GM19324 (cell line): ENCODE data around the gene LENG1.
A peak's percentile ranks its signal among the peaks of the same experiment; 100 is the strongest.
"Not testable (repeated sequence)": the region's sequence is repeated elsewhere in the genome, so short reads cannot be mapped to it uniquely, and the experiment has no call there.

ENCODE experiments used
- ATAC-seq: cut with Tn5 transposase; IDR thresholded peaks from one replicate; pipeline ENCODE4 v1.9.1; 2021; ENCODE audit warnings: mild to moderate bottlenecking, moderate library complexity; ENCODE audit not compliant: unreplicated experiment, low FRiP score

Gene LENG1

DNA sequence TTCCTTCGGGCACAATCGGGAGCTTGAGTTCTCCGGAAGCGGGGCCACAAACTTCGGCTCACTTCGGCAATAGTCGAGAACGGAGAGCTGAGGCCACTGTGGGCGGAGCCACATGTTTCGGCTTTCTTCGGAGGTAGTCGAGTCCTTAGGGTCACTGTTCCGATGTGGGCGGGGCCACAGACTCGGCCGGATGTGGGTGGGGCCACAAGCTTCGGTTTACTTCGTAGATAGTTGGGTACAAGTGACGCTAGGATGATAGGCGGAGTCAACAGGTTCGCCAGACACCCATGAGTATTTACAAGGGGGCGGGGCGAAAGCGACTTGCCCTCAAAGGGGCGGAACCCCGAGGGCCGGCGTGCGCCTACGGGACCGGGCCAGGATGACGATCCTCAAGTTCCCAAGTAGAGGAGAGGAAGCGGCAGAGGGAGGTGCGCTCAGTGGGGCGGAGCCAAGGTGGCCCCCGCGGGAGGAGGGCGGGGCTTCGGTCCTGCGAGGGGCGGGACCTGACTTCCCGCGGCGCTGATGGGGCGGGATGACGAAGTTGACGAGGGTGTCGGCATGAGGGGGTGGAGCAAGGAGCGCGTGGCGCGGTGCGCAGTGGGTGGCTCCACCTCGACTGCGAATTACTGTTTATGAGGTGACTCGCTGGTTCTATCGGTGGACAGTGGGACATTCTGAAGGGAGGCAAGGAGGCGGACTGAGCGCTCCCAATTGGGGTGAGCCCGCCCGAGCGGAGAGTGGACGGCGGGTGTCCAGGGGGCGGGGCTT, 30.4 kb upstream of the LENG1 start:
- peak; percentile 52 for ATAC-seq

DNA sequence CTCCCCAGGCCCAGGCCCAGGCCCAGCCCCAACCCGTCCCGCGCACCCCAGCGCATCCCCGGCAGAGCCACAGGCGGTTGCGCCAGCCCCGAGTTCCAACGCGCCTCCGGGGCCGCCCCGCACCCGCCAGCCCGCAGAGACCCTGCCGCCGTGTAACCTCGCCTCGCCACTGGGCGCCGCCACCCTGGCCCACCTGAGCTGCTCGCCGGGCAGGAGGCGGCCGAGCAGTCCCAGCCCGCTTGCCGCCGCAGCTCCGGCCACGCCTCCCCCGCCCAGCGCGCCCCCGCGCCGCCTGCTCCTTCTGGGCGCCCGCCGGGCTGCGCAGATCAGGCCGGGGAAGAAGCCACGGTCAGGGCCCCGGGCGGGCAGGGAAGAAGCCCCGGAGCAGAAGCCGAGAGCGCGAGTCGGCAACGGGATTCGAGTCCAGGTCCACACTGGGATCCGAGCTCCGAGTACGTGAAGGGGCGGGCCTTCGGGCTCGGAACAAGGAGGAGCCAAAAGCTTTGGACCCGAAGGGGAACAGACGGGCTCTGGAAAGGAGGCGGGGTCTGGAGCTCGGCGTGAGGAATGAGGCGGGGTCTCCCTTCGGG, 29.7 kb upstream of the LENG1 start, which contains the start of gene MBOAT7:
Gene MBOAT7 (minus strand): TSS at position 436 of the 590 bp plus-strand sequence. CDS start 1,072 bp downstream, outside the sequence.
- ATAC-seq = peak; percentile 19

DNA sequence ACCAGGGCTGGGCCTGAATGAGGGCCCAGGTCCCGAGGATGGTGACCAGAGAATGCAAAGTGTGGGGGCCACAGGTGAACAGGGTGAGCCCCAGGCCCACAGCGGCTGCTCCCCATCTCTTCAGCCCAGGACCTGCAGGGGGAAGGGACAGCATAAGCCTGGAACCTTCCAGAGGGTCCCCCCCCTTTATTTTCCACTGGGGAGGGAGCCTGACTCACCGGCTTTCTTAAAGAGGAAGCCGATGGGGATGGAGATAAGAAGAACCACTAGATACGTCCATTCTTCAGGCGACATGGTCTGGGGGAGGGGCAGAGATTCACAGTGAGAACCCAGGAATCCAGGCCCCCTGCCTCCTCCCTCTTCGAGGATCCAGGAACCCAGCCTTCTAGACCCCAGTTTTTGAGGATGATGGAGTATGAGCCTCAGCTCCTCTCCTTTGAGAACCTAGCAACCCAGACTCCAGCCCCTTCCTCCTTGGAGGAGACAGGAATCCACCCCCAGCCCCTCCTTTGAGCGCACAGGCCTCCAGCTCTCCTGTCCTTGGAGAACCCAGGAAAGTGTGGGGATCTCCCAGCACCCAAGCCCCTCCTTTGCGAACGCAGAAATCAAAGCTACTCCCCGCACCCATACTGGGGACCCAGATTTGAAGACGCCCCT, 28.8 kb upstream of the LENG1 start:
- no peak for ATAC-seq

DNA sequence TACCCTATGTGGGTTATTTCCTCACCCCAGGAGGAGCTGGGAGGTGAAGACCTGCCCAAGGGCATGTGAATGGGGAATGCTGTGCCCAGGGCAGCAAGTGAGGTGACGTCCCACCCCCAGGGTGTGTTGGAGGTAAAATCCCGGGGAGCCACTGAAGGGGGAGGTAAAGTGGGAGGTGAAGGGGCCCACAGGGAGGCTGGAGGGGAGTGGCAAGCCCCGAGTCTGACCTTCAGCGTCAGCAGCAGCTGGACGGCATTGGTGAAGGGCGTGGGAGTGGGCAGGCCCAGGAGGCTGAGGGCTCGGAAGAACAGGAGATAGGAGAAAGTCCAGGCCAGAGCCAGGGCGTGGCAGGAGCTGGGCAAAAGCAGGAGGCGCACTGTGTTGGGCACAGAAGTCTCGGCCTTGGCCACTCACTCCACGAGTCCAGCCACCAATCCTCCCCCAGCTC, 27.4 kb upstream of the LENG1 start:
- ATAC-seq = no peak

DNA sequence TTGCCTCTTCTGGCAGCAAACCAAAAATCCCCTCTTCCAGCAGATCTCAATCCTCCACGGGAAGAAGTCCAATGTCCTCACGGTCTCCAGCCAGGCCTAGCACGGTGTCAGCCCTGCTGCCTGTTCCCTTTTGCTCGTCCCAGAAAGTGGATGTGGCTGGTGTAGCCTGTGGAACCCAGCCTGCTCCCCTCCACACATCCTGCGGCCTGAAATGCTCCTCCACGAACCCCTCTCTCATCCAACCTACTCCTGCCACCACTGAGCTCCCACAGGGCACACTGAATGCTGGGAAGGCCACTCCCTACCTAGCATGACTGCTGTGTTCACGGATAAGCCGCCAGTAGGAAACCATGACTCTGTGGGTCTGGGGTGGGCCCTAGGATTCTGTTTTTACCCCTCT, 26.8 kb upstream of the LENG1 start:
- no peak for ATAC-seq

DNA sequence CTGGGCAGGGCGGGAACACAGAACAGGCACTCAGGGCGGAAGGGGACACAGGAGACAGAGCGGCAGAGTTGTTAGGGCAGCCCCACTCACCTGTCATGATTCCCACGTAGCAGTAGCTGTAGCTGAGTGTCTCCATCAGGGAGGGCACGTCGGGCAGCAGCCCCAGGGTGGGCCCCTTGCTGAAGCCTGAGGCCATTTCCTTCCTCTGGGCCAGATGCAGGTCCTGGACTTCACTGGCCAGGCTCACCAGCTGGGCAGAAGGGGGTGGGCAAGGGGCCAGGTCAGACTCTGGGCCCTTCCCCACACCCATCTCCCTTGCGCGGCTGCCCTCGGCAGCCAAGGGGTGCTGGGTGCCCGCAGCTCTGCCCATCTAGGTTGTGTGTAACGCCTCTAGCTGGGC, 23.9 kb upstream of the LENG1 start:
- ATAC-seq = no peak

DNA sequence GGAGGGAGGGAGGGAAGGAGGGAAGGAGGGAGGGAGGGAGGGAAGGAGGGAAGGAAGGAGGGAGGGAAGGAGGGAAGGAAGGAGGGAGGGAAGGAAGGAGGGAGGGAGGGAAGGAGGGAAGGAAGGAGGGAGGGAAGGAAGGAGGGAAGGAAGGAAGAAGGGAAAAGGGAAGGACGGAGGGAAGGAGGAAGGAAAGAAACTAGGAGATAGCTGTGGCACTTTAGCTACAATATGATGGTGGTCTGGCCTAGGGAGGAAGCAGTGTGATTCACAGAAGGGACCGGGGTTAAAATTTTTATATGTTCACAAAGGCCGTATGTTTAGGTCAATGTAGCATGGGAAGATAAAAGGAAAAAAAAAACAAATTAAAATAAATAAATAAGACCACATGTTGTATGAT, 22.4 kb upstream of the LENG1 start:
- not testable (repeated sequence) for ATAC-seq

DNA sequence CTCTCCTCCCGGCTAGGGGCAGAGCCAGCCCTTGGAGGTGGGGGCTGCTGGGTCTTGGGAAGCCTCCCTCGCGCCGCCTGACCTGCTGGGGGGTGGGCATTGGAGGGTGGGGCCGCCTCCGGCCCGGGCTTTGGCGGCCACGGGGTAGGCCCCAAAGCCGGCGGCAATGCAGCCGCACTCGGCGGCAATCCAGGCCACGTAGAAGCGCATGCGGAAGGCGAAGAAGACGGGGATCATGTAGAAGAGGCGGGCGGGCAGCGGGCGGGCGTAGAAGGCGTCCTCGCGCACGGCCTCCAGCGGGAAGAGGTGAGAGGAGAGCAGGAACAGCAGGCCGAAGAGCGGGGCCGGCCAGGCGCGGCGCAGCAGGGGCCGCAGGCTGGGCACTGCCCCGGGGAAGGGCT, 21.2 kb upstream of the LENG1 start:
- ATAC-seq = no peak

DNA sequence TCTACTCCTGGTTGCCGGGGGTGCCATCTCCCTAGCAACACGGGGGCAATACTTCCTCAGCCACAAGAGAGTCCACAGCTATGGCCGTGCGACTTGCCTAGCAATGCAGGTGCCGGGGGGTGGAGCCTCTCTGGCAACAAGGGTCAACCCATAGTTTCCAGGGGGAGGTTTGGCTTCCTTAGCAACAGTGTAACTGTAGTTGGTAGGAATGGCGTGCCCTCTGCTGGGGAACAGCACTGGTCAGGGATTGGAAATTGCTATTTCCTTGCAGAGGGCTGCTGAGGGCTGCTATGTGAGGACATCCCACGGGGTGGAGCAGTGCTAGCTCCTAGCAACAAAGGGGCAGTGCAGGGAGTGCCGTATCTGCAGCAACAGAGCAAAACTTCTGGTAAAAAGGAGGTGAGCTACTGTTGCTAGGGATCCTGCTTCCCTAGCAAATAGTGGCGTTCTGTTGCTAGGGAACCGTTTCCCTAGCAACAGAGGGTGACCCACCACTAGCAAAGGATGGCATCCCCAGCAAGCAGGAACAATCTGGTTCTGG, 20.5 kb upstream of the LENG1 start:
- no peak for ATAC-seq

DNA sequence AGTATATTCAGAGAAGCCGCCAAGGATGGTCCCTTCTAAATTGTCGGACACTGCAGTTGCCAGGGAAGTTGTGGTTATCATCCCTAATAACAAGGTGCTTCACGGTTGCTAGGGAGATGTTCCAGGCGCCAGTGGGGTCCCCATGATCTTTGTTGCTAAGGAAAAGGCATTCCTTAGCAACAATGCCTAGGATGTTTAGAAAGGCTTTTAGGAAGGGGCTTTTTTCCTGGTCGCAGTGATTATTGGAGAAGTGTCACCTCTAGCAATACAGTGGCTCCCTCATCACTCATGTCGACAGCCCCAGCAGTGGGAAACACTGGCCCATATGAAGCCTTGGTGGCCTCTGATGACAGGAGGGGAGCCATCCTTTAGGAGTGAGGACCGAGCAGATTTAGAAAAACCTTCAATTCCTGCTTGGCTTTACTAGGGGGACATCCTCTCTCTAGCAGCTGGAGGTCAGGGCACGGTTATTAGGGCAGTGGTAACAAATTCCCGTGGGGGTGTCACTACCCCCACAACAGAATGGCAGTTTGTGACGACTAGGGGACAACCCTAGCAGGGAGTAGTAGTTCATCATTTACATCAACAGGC, 19.8 kb upstream of the LENG1 start:
- ATAC-seq = no peak

DNA sequence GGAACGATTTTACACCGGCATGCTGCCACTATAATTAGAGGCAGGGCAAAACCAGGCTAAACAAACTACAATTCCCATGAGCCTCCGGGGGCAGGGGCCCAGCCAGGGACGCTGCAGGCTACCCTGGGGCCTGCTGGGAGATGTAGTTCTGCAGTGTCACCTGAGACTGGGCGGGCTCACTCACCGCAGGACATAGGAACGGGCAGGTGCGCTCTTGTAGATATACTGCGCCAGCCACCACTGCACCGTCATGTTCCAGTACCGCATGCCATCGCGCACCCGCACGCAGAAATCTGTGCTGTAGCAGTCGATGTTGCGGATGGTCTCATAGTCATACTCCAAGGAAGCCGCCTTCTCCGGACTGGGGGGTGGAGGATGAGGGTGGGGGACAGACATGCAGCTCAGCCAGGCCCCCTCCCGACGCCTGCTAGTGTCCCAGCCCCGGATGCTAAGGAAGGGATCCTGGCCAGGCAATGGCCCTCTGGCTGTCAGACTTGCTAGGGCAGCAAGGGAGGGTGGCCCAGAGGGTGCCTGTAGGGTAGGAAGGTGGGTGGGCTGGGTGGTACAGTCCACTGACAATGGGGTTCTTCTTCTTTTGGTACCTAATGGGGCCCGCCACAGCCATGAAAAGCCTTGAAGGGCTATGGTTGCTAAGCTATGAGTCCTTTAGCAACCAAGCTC, 19.2 kb upstream of the LENG1 start:
- ATAC-seq = no peak

DNA sequence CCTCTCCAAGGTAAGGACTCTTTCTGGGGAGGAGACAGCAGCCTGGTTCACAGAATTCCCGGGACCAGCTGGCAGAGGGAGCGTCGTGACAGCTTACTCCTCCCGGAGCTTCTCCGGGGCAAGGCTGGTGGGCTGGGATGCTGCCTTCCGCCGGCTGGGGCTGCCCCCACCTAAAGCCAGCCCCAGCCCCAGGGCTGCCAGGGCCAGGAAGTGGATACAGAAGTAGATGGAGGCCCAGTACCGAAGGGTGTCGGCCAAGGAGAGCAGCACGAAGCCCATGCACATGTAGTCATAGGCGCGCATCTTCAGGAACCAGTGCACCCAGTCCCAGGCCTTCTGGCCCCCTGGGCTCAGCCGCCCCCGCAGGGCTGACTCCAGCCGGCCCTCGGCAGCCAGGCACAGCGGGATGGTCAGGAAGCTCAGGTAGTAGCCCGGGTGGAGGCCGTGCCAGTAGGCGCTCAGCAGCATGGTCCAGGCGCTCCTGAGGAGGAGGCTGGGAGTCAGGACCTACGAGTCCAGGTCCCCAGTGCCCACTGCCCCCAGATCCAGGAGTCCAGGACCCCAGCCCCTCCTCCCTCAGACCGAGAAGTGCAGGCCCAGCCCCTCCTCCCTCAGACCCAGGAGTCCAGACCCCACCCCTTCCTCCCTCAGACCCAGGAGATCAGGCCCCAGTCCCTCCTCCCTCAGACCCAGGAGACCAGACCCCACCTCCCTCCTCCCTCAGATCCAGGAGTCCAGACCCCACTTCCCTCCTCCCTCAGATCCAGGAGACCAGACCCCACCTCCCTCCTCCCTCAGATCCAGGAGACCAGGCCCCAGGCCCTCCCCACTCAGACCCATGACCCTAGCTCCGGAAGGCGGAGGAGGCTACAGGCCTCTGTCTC, 14.7 kb upstream of the LENG1 start:
- no peak for ATAC-seq

DNA sequence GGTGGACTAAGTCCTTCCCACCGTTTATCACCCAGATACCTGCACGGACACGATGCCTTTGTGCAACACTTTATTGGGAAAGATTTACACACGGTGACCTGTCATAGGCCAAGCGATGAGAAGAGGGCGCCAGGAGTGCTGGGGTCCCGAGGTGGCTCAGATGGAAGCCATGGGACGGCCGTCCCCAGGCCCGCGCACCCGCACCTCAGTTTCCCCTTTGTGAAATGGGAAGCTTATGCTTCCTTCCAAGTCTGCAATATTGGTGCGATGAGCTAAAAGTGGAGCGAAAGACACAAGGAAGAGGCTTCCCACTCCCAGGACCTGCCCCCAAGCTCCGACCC, 13.8 kb upstream of the LENG1 start:
- no peak for ATAC-seq

DNA sequence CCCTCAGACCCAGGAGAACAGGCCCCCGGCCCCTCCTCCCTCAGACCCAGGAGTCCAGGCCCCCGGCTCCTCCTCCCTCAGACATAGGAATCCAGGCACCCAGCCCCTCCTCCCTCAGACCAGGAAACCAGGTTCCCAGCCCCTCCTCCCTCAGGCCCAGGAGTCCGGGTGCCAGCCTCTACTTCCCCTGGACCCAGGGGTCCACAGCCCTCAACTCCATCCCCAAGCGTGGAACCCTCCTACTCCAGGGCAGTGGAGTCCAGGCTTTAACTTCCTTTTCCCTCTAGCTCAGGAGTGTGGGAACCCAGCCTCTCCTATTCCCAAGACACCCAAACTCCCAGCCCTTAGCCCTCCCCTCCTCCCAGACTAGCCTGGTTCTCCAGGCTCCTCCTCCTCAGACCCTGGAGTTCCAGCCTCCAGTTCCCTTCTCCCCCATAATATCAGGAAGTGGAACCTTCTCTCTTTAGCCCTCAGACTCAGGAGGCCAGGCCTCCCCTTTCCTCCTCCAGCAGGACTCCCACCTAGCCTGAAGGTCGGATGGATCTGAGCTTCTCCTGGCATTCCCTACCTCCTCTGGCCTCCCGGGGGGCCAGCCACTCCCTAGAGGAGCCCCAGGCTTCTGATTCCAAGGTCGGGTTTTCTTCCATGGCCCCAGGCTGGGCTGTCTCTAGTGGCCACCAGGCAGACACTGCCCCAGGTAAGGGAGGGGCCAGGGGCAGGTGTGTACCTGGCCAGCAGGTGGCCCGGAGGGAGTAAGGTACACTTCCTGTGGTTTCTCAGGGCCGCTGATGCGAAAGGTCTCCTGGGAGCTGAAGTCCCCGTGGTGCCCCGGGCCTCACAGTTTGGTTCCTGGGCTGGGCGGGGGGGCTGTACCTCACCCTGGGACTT, 13.2 kb upstream of the LENG1 start, which contains the start of gene TMC4:
Gene TMC4 (minus strand): TSS at position 690 of the 888 bp plus-strand sequence. CDS start 43 bp downstream, at position 647.
- no peak for ATAC-seq

DNA sequence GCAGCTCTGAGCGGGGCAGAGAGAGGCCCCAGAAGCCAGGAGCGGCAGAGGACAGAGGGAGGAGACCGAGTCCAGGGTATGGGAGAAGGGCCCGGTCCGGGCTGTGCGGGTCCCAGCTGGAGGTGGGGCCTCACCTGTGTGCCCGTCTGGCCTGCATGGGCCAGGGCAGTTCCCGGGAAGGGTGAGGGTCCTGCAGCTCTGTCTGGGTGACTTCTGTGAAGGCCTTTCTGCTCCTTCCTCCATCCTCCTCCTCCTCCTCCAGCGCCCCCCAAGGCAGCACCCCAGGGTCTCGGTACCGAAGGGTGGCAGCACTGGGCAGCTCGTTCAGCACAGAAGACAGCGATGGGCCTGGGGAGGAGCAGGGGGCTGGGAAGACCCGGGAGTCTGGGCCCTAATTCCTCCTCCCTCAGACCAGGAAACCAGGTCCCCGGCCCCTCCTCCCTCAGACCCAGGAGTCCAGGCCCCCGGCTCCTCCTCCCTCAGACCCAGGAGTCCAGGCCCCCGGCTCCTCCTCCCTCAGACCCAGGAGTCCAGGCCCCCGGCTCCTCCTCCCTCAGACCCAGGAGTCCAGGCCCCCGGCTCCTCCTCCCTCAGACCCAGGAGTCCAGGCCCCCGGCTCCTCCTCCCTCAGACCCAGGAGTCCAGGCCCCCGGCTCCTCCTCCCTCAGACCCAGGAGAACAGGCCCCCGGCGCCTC, 12.4 kb upstream of the LENG1 start:
- not testable (repeated sequence) for ATAC-seq

DNA sequence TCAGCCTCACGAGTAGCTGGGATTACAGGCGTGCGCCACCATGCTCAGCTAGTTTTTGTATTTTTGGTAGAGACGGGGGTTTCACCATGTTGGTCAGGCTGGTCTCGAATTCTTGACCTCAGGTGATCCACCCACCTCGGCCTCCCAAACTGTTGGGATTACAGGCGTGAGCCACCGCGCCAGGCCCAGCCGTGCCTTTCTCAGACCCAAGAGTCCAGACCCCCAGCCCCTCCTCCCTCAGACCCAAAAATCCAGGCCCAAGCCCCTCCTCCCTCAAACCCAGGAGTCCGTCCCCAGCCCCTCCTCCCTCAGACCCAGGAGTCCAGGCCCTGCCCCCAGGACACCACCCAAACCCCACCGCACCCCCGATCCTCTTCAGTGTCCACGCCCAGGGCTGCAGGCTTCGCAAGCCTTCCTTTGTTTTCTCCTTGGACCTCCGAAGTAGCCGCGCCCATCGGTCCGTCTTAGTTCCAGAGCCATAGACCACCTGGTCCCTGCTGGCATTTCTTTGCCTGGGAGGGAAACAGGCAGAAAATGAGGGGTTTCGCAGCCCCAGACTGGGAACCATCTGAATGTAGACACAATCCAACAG, 9.7 kb upstream of the LENG1 start:
- ATAC-seq = no peak

DNA sequence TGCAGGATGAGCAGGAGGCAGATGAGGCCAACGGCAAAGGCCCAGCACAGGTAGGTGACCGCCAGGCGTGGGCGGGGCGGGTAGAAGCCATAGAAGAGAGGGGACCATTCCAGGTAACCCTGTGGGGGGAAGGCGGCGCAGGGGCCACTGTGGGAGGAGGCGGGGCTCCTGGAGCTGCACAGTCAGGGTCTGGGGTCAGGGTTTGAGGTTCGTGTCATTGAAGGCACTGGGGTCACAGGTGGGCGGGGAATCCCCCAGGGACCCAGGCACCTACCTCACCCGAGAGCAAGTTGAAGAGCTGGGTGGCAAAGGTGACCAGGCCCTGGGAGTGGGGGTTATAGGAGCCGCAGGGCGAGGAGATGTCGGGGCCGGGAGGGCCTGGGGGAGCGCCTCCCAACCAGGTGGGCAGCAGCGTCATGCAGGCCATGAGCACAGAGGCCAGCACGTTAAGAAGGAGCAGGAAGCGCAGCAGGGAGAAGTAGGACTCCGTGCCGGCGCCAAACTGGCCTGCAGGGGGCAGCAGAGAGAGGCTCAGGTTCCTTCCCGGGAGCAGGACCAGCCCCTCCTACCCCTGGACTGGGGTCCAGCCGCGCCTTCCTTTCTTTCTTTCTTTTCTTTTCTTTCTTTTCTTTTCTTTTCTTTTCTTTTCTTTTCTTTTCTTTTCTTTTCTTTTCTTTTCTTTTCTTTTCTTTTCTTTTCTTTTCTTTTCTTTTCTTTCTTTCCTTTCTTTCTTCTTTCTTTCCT, 8.8 kb upstream of the LENG1 start:
- peak; percentile 50 for ATAC-seq
